Bronchial epithelial cell (primary cell): Measurements from ENCODE around the gene XPO4. TPM values are rescaled to one million over a fixed set of nuclear protein-coding genes. Genes with fewer than 3 reads are reported as not detected.
A peak's percentile ranks its signal among the peaks of the same experiment; 100 is the strongest.
"Not testable (repeated sequence)": the region's sequence is repeated elsewhere in the genome, so short reads cannot be mapped to it uniquely, and the experiment has no call there.

Source experiments
- DNase-seq: peaks from one replicate; pipeline ENCODE4 v3.0.0-alpha.2; 2010; ENCODE audit warnings: low read depth
- FAIRE-seq: peaks from 2 replicates; lab custom pipeline; 2011; peaks lifted over from hg19 to GRCh38; lab: Jason Lieb, UNC
- H3K27me3 ChIP-seq: 2 replicates; pipeline ENCODE4 v1.5.1; 2011; ENCODE audit warnings: low read length; ENCODE audit not compliant: control insufficient read depth, insufficient read depth
- H3K36me3 ChIP-seq: 2 replicates; pipeline ENCODE4 v1.5.1; 2011; ENCODE audit warnings: low read length; ENCODE audit not compliant: control insufficient read depth, insufficient read depth
- H3K4me3 ChIP-seq: 2 replicates; pipeline ENCODE4 v1.5.1; 2011; ENCODE audit warnings: mild to moderate bottlenecking, low read depth, low read length, control low read depth
- total RNA-seq: library from RNA; depleted of rRNA; stranded (reverse); fragments of >200 nt; gene quantifications from 2 replicates; pipeline ENCODE4 v1.2.1, GENCODE V29; 2014
- TF ChIP-seq, protein P1 (sequence below): IDR thresholded peaks from 2 replicates; pipeline ENCODE4 v1.5.1; 2011; ENCODE audit warnings: mild to moderate bottlenecking, moderate library complexity, low read length, control low read depth, inconsistent platforms; ENCODE audit not compliant: insufficient read depth, severe bottlenecking

Gene XPO4
- total RNA-seq, 1 donor from 2014 or later = 16.8 TPM

DNA sequence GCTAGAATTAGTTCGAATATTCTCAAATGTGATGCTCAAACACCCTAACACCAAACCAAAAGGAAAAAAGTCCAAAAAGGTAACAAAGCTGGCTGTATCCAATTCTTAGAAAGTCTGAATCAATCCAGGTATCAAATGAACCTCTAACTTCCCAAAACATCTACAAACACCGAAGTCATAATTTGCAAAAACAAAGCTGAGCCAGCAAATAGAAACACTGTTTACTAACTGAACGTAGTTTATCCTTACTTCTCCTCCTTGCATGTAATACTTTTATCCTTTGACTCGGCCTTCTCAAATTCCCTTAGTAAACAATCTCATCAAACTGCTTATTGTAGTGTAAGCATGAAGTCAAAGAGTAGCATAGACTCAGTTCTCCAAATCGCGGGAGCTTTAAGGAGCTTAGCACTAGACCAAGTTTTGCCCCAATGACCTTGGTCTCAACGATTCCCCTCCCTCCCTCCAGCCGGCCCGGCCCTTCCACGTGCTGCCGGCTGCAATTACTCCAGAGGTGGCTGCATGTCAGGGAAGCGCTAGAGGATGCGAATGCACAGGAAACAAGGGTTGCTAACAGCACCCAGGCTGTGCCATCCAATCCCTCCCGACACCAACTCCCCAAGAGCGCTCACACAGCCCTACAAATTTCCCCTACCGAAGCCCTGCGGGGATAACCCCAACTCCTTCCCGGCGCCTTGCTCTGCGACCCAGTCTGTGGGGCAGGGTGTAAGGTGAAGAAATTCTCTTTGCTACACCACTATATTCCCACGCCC is 693 bp downstream of the XPO4 start:
- H3K36me3 ChIP-seq = peaks cover 2% of the 10 kb centered on the region
- peak; percentile 28 for DNase-seq
- TF ChIP-seq, protein P1, sequence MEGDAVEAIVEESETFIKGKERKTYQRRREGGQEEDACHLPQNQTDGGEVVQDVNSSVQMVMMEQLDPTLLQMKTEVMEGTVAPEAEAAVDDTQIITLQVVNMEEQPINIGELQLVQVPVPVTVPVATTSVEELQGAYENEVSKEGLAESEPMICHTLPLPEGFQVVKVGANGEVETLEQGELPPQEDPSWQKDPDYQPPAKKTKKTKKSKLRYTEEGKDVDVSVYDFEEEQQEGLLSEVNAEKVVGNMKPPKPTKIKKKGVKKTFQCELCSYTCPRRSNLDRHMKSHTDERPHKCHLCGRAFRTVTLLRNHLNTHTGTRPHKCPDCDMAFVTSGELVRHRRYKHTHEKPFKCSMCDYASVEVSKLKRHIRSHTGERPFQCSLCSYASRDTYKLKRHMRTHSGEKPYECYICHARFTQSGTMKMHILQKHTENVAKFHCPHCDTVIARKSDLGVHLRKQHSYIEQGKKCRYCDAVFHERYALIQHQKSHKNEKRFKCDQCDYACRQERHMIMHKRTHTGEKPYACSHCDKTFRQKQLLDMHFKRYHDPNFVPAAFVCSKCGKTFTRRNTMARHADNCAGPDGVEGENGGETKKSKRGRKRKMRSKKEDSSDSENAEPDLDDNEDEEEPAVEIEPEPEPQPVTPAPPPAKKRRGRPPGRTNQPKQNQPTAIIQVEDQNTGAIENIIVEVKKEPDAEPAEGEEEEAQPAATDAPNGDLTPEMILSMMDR = no peak
- peak overlapping the region; percentile 95 for H3K4me3 ChIP-seq
- no peaks in the 10 kb centered on the region for H3K27me3 ChIP-seq
- no peak for FAIRE-seq

DNA sequence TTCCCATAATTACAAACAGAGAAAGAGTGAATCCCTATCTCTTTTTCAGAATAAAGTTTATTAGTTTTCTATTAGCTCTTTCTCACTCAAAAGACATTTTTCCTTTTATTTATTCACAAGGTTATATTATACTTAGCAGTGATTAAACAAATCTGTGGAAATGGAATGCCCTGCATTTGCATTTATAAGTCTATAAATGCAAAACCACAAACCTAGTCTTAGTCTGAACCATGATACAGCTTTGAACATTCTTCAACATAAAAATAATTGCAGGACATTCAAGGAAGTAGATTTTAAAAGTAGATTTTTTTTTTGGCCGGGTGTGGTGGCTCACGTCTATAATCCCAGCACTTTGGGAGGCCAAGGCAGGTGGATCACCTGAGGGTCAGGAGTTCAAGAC is 8.3 kb downstream of the XPO4 start:
- no peaks in the 10 kb centered on the region for H3K27me3 ChIP-seq
- FAIRE-seq (no peak), DNase-seq (no peak)
- no peak overlapping the region for H3K4me3 ChIP-seq
- no peaks in the 10 kb centered on the region for H3K36me3 ChIP-seq
- TF ChIP-seq, protein P1 = no peak

DNA sequence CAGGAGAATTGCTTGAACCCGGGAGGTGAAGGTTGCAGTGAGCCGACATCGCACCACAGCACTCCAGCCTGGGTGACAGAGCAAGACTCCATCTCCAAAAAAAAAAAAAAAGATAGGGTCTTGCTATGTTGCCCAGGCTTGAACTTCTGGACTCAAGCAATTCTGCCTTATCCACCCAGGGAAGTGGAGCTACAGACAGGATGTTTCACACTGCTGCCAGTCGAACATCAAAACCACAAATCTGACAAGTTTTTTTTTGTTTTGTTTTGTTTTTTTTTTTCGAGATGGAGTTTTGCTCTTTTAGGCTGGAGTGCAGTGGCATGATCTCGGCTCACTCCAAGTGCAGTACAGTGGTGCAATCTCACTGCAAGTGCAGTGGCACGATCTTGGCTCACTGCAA is 10.8 kb downstream of the XPO4 start:
- FAIRE-seq (no peak), DNase-seq (no peak)
- TF ChIP-seq, protein P1 = no peak
- Histone ChIP-seq H3K4me3 (no peak overlapping the region), H3K27me3 (no peaks in the 10 kb centered on the region), H3K36me3 (peaks cover 1% of the 10 kb centered on the region)

DNA sequence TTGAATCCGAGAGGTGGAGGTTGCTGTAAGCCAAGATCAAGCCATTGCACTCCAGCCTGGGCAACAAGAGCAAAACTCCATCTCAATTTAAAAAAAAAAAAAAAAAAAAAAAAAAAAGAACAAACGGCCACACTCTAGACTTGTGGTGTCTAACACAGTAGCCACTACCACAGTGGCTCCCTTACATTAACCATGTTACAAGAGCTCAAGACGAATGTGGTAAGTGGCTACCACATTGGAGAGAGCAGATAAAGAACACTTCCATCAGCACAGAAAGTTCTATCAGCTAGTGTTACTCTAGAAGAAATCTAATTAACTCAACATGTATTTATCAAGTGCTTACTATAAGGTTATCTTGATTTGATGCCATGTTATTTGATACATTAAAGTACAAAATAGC is 11.5 kb downstream of the XPO4 start:
- FAIRE-seq = no peak
- no peak overlapping the region for H3K4me3 ChIP-seq
- H3K27me3 ChIP-seq = no peaks in the 10 kb centered on the region
- peaks cover 1% of the 10 kb centered on the region for H3K36me3 ChIP-seq
- TF ChIP-seq, protein P1 = no peak
- no peak for DNase-seq

DNA sequence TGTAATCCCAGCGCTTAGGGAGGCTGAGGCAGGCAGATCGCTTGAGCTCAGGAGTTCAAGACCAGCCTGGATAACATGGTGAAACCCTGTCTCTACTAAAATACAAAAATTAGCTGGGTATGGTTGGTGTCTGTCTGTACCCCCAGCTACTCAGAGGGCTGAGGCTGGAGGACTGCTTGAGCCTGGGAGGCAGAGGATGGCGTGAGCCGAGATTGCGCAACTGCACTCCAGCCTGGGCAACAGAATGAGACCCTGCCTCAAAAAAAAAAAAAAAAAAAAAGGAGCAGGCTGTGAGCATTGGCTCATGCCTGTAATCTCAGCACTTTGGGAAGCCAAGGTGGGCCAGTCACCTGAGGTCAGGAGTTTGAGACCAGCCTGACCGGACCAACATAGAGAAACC is 12.0 kb downstream of the XPO4 start:
- not testable (repeated sequence) for H3K27me3 ChIP-seq, DNase-seq, H3K36me3 ChIP-seq, FAIRE-seq, H3K4me3 ChIP-seq

DNA sequence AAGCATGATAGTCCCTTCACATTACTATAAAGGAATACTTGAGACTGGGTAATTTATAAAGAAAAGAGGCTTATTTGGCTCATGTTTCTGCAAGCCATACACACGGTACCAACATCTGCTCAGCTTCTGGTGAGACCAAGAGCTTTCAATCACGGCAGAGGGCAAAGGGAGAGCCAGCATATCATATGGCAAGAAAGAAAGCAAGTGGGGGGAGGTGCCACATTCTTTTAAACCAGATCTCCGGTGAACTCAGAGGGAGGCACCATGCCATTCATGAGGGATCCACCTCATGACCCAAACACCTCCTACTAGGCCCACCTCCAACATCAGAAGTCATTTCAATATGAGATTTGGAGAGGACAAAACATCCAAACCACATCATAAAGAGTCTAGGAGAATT is 20.3 kb downstream of the XPO4 start:
- FAIRE-seq = no peak
- H3K36me3 ChIP-seq = no peaks in the 10 kb centered on the region
- no peaks in the 10 kb centered on the region for H3K27me3 ChIP-seq
- H3K4me3 ChIP-seq = no peak overlapping the region
- no peak for DNase-seq
- TF ChIP-seq, protein P1 = no peak
